Mucosa of rectum (tissue), 2 donors: ENCODE results near the gene RFLNA.

Source experiments
- H3K27ac ChIP-seq, 2 donors: one replicate each; pipeline ENCODE4 v1.7.0; 2013; ENCODE audit warnings: inconsistent platforms in 2 of 2, low read depth in 2 of 2, low read length in 2 of 2
- H3K27me3 ChIP-seq, 2 donors: one replicate each; pipeline ENCODE4 v1.7.0; 2013; ENCODE audit warnings: low read length in 2 of 2; ENCODE audit not compliant: control insufficient read depth in 2 of 2, insufficient read depth in 2 of 2
- H3K36me3 ChIP-seq, 2 donors: one replicate each; pipeline ENCODE4 v1.7.0; 2013; ENCODE audit warnings: low read length in 2 of 2; ENCODE audit not compliant: control insufficient read depth in 2 of 2, insufficient read depth in 2 of 2
- H3K4me1 ChIP-seq, 2 donors: one replicate each; pipeline ENCODE4 v1.7.0; 2013; ENCODE audit warnings: low read length in 2 of 2, mild to moderate bottlenecking in 1 of 2; ENCODE audit not compliant: control insufficient read depth in 2 of 2, insufficient read depth in 2 of 2
- H3K4me3 ChIP-seq, 2 donors: one replicate each; pipeline ENCODE4 v1.7.0; 2013; ENCODE audit warnings: low read length in 2 of 2
- H3K9ac ChIP-seq, 2 donors: one replicate each; pipeline ENCODE4 v1.7.0; 2013; ENCODE audit warnings: low read length in 2 of 2, low read depth in 1 of 2, mild to moderate bottlenecking in 1 of 2
- H3K9me3 ChIP-seq, 2 donors: one replicate each; pipeline ENCODE4 v1.7.0; 2013; ENCODE audit warnings: low read length in 2 of 2; ENCODE audit not compliant: control insufficient read depth in 2 of 2
- donor health status: healthy.
- donor health status: Normal muscosa, but diverticular disease.

Gene RFLNA

DNA sequence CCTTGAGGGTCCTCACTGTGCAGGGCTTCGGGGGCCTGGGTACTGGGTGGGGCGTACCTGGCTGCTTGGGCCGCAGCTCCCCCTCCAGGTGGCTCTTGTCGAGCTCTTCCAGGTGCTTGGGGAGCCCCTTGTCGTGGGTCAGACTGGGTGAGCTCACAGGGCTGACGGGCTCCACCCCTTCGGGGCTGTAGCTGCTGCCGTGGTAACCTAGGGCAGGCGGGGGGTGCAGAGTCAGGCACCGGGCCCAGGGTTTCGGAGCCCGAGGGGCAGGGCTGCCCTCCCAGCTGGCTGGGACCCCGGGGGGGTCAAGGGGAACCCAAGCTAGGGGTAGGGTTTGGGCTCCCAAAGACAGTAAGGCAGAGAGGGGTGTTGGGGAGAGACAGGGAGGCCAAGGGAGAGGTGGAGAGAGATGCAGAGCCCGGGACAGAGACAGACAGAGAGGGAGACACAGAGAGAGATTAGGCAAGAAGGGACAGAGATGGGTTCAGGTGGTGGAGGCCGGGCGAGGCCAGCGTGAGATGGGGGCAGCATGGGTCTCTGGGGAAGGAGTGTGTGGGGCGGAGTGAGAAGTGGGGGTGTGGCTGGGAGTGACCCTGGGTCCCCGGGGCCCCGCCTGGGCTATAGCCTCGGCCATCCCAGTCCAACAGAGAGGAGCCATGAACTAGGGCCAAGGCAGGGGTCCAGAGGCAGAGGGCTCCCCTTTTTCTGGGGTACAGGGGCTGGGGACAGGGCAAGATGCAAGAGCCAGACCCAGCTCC, 40.7 kb downstream of the RFLNA start:
- H3K9ac ChIP-seq = no peak overlapping the region
- H3K4me1 ChIP-seq = no peaks in the 10 kb centered on the region
- no peaks in the 10 kb centered on the region for H3K27me3 ChIP-seq
- peaks cover 51 to 69% of the 10 kb centered on the region in 2 donors for H3K36me3 ChIP-seq
- no peak overlapping the region for H3K27ac ChIP-seq
- H3K9me3 ChIP-seq = no peaks in the 10 kb centered on the region
- H3K4me3 ChIP-seq = no peak overlapping the region

DNA sequence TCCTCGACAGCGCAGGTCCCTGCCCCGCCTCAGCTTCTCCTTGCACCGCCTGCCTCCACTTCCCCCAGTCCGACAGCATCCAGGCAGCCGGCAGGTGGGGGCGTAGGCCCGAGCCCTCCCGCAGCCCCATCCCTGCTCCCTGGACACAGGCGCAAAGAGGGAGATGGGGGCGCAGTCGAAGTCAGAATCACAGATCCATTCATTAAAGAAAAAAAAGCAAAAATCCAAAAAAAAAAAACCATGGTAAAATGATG, 41.2 kb downstream of the RFLNA start:
- no peak overlapping the region for H3K4me3 ChIP-seq
- H3K27me3 ChIP-seq = no peaks in the 10 kb centered on the region
- H3K9ac ChIP-seq = no peak overlapping the region
- no peaks in the 10 kb centered on the region for H3K4me1 ChIP-seq
- no peak overlapping the region for H3K27ac ChIP-seq
- peaks cover 53 to 70% of the 10 kb centered on the region in 2 donors for H3K36me3 ChIP-seq
- H3K9me3 ChIP-seq = no peaks in the 10 kb centered on the region

DNA sequence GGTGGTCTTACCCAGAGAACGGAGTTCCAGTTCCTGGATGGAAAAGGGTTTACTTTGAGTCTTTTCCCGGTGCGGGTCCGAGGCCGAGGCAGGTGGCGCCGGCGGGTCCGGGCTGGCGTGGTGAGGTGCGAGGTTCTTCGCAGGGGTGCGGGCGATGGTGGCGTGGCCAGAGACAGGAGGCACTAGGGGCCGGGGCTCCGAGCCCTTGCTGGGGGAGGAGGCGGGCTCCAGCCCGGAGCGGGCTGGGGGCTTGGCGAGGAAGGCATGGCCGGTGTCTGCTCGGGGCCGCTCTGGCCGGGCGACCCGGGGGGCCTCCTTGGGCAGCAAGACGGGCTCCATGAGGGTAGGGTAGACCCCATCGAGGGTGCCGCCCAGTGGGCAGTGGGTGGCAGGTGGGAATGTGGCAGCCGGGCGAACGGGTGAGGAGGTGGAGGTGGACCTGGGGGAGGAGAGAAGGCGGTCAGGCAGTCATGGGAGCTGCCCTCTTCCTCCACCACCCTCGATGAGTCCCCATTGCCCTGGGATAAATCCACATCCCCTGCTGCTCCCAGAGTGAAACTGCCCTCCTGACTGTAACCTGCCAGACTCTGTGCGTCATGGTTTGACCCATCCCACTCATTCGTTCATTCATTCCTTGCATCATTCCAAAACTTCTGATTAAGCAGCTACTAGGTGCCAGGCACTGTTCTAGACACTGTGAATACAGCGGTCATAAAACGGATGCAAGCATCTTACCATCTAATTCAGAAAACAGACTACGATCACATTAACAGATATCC, 42.0 kb downstream of the RFLNA start:
- Histone ChIP-seq H3K36me3 (peaks cover 52 to 68% of the 10 kb centered on the region in 2 donors), H3K4me3 (no peak overlapping the region), H3K27me3 (no peaks in the 10 kb centered on the region), H3K9ac (no peak overlapping the region), H3K4me1 (no peaks in the 10 kb centered on the region), H3K9me3 (no peaks in the 10 kb centered on the region), H3K27ac (no peak overlapping the region)

DNA sequence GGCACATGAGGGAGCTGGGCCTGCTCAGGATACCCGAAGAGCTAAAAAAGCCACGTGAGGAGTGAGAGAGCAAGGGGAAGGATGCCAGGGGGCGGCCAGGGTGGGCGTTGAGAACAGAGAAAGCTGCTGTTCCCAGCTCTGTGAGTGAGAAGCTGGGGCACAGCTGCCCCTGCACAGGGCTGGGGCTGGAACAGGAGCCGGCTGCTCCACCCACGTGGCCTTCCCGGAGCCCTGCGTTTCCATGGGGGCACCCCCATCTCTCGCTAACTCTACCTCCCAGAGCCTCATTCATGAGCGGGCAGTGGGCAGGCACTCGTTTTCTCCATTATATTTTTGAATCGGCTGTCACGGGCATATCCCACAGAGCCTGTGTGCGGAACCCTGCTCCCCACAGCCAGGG, 42.7 kb downstream of the RFLNA start:
- Histone ChIP-seq H3K4me1 (no peaks in the 10 kb centered on the region), H3K4me3 (no peak overlapping the region), H3K27me3 (no peaks in the 10 kb centered on the region), H3K9ac (no peak overlapping the region), H3K36me3 (peaks cover 55 to 65% of the 10 kb centered on the region in 2 donors), H3K27ac (no peak overlapping the region), H3K9me3 (no peaks in the 10 kb centered on the region)

DNA sequence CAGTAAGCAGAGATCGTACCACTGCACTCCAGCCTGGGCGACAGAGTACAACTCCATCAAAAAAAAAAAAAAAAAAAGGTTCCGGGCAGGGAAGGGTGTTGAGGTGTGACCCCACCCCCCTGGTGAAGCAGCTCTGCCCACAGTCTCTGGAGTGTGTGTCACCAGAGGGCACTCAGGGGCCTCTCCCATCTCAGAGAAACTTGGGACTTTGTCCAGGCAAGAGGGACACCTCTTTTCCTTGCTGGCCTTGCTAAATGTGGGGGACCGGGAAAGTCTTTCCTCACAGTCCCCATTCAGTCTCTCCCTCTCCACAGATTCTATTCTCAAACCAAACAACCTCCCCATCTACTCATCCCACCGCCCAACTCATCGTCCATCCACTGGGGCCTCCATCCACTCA, 43.6 kb downstream of the RFLNA start:
- H3K4me1 ChIP-seq = no peaks in the 10 kb centered on the region
- H3K9me3 ChIP-seq = no peaks in the 10 kb centered on the region
- H3K27me3 ChIP-seq = no peaks in the 10 kb centered on the region
- H3K4me3 ChIP-seq = no peak overlapping the region
- no peak overlapping the region for H3K9ac ChIP-seq
- H3K36me3 ChIP-seq = peaks cover 56 to 64% of the 10 kb centered on the region in 2 donors
- no peak overlapping the region for H3K27ac ChIP-seq

DNA sequence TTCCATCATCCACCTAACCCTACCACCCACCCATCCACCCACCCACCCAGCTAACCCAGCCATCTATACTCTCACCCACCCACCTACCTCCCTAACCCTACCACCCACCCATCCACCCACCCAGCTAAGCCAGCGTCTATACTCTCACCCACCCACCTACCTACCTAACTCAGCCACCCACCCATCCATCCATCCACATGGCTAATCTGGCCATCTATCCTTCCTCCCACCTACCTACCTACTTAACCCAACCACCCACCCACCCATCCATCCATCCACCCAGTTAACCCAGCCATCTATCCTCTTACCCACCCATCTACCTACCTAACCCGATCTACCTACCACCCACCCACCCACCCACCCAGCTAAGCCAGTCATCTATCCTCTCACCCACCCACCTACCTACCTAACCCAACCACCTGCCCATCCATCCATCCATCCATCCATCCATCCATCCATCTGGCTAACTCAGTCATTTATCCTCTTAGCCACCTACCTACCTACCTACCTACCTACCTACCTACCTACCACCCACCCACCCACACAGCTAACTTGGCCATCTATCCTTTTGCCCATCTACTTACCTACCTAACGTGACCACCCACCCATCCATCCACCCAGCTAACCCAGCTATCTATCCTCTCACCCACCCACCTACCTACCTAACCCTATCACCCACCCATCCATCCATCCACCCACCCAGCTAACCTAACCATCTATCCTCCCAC, 44.1 kb downstream of the RFLNA start:
- Histone ChIP-seq H3K9ac (no peak overlapping the region), H3K36me3 (peaks cover 56 to 60% of the 10 kb centered on the region in 2 donors), H3K4me1 (no peaks in the 10 kb centered on the region), H3K9me3 (no peaks in the 10 kb centered on the region), H3K27me3 (no peaks in the 10 kb centered on the region), H3K4me3 (no peak overlapping the region), H3K27ac (no peak overlapping the region)

DNA sequence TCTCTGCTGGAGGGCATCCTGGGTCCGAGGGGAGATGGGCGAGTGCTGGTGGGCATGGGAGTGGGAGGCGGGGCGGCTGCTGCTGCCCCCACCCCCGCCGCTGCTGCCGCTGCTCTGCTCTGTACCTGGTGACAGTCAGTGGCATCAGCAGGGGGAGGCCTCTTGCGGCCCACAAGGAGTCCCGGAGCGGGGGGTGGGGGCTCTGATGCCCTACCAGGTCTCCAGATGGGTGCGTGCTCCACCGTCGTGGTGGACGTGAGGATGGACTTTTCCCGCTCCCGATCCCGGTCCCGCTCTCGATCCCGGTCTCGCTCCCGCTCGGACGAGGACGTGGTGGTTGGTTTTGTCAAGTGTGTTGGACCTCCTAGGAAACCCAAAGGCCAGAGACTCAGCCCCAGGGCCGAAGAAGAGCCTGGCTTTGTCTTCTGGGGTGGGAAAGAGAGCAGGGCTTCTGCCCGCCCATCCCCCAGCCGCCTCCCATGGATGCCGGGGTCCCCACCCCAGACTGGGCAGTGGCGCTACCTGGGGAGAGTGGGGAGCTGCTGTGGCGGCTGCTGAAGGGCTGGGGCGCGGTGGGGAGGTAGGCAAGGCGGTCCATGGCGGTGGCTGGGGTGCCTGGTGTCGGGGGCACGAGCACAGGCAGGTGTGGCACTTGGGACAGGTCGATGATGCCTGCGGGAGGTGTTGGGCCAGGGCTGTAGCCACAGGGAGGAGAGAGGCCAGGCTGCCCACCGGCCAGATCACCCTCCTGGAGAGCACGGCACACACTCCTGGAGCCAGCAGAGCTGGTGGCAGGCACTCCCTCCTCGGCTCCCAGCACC, 45.4 kb downstream of the RFLNA start:
- Histone ChIP-seq H3K36me3 (peaks cover 57 to 62% of the 10 kb centered on the region in 2 donors), H3K9me3 (no peaks in the 10 kb centered on the region), H3K4me3 (no peak overlapping the region), H3K27ac (no peak overlapping the region), H3K27me3 (no peaks in the 10 kb centered on the region), H3K9ac (no peak overlapping the region), H3K4me1 (no peaks in the 10 kb centered on the region)

DNA sequence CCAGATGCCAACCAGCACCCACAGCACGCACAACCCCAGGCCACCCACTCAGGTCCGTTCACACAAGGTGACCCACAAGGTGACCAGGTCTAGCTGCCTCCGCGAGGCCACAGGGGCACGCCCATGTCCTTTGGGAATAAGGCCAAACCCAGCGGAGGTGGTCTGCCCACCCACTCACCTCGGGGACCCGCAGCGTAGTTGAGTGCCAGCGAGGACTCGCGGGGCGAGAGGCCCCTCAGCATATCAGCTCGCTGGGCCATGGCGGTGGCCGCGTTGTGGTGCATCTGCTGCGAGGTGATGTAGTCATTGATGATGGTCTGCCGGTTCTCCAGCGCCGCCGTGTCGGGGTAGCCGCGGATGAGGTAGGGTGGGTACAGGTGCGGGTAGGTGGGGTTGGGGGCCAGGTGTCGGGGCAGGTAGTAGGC, 46.8 kb downstream of the RFLNA start:
- Histone ChIP-seq H3K27me3 (no peaks in the 10 kb centered on the region), H3K4me3 (no peak overlapping the region), H3K36me3 (peaks cover 60 to 62% of the 10 kb centered on the region in 2 donors), H3K27ac (no peak overlapping the region), H3K4me1 (no peaks in the 10 kb centered on the region), H3K9ac (no peak overlapping the region), H3K9me3 (no peaks in the 10 kb centered on the region)

DNA sequence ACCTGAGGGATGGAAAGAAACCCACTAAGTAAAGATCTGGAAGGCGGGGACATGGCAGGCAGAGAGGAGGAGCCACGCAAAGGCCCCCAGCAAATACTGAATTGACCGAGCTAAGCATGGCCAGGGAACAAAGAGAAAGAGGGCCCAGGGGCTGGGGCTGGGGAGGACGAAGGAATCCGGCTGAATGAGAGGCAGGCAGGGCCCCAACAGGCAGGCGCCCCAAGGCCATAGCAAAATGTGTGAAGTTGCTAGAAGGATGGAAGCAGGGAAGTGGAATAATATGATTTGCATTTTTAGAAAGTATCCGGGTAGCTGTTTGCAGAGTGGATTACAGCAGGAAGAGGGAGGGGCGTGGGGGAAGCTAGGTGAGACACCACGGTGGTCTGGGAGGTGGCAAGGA, 49.1 kb downstream of the RFLNA start:
- no peak overlapping the region for H3K9ac ChIP-seq
- no peak overlapping the region for H3K4me3 ChIP-seq
- no peaks in the 10 kb centered on the region for H3K9me3 ChIP-seq
- no peak overlapping the region for H3K27ac ChIP-seq
- H3K27me3 ChIP-seq = no peaks in the 10 kb centered on the region
- no peaks in the 10 kb centered on the region for H3K4me1 ChIP-seq
- peaks cover 66 to 74% of the 10 kb centered on the region in 2 donors for H3K36me3 ChIP-seq
